ENCODE measurements around the gene FAM210B. TPM values are rescaled to one million over a fixed set of nuclear protein-coding genes. Genes with fewer than 3 reads are reported as not detected.
"Not testable (repeated sequence)": the region's sequence is repeated elsewhere in the genome, so short reads cannot be mapped to it uniquely, and the experiment has no call there.

The FAM210B gene
- total and polyA plus RNA-seq, 10 of the 15 experiments (the other 5 are each of a cell fraction or from before 2014, with no cell fraction given) = 0.13 to 1.4 (median 0.68) TPM

- H3K27ac ChIP-seq (ENCODE audit: control insufficient read depth, insufficient read depth) = no peak overlapping the region
- CTCF ChIA-PET = no interaction called here
- BruUV-seq (replicated peaks) = no TSS peak
- intact Hi-C loops (cut with micrococcal nuclease; ENCODE audit: unreplicated experiment) (no loop called here), in situ Hi-C loops (cut with MboI) (no loop called here)
- no peak overlapping the region for H2AFZ ChIP-seq (ENCODE audit: control insufficient read depth, low read depth, low read length)
- SMC1A ChIA-PET (ENCODE audit: uncharacterized antibody, unreplicated experiment) = no interaction called here
- FAIRE-seq = no peak
- POLR2A ChIA-PET = no interaction called here
- H3K4me3 ChIP-seq = no peak overlapping the region
- ATAC-seq = no peak
- TF ChIP-seq MYB (IDR thresholded peaks at IDR 0.05; ENCODE audit: borderline replicate concordance, low read depth, low read length) (no peak), CHD2 (IDR thresholded peaks at IDR 0.05; ENCODE audit: borderline replicate concordance, low read depth, low read length) (no peak), NFYB (IDR thresholded peaks at IDR 0.05; ENCODE audit: insufficient read depth, low read depth, low read length) (no peak), RCOR1 (conservative IDR thresholded peaks at IDR 0.05; ENCODE audit: low read depth, low read length) (no peak)
- TF ChIP-seq, protein P1, sequence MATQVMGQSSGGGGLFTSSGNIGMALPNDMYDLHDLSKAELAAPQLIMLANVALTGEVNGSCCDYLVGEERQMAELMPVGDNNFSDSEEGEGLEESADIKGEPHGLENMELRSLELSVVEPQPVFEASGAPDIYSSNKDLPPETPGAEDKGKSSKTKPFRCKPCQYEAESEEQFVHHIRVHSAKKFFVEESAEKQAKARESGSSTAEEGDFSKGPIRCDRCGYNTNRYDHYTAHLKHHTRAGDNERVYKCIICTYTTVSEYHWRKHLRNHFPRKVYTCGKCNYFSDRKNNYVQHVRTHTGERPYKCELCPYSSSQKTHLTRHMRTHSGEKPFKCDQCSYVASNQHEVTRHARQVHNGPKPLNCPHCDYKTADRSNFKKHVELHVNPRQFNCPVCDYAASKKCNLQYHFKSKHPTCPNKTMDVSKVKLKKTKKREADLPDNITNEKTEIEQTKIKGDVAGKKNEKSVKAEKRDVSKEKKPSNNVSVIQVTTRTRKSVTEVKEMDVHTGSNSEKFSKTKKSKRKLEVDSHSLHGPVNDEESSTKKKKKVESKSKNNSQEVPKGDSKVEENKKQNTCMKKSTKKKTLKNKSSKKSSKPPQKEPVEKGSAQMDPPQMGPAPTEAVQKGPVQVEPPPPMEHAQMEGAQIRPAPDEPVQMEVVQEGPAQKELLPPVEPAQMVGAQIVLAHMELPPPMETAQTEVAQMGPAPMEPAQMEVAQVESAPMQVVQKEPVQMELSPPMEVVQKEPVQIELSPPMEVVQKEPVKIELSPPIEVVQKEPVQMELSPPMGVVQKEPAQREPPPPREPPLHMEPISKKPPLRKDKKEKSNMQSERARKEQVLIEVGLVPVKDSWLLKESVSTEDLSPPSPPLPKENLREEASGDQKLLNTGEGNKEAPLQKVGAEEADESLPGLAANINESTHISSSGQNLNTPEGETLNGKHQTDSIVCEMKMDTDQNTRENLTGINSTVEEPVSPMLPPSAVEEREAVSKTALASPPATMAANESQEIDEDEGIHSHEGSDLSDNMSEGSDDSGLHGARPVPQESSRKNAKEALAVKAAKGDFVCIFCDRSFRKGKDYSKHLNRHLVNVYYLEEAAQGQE (IDR thresholded peaks at IDR 0.05; ENCODE audit: low read depth, low read length) = peak; percentile 86
- no peaks in the 10 kb centered on the region for H3K9me3 ChIP-seq (replicated peaks; ENCODE audit: control insufficient read depth, insufficient read depth, low read length)
- no peak overlapping the region for H3K9ac ChIP-seq (ENCODE audit: control insufficient read depth, insufficient read depth, low read length)
- no peak overlapping the region for H3K4me2 ChIP-seq (ENCODE audit: control insufficient read depth, insufficient read depth)
- RAD21 ChIA-PET (ENCODE audit: unreplicated experiment) = no interaction called here
- H4K20me1 ChIP-seq (ENCODE audit: control insufficient read depth, insufficient read depth) = no peaks in the 10 kb centered on the region
- H3K4me1 ChIP-seq (ENCODE audit: control insufficient read depth, insufficient read depth, low read length) = no peaks in the 10 kb centered on the region
- WGBS (ENCODE audit: insufficient coverage, insufficient replicate concordance, low lambda C conversion rate, missing lambda C conversion rate) = 70% methylated on average over 5 of the region's 5 CpGs
- H3K79me2 ChIP-seq (ENCODE audit: control insufficient read depth, insufficient read depth, low read length) = no peaks in the 10 kb centered on the region
- H3K36me3 ChIP-seq (ENCODE audit: control insufficient read depth in 2 of 2, insufficient read depth in 2 of 2, low read length in 1 of 2) = no peaks in the 10 kb centered on the region
- H3K27me3 ChIP-seq (replicated peaks in 1 of 2; ENCODE audit: control insufficient read depth in 2 of 2, insufficient read depth in 2 of 2, low read length in 1 of 2) = no peaks in the 10 kb centered on the region
- no peak for DNase-seq (ENCODE audit: low read depth, low spot score)
Measured at GRCh38 chr20:56328861-56329260, 29.9 kb upstream of the FAM210B start.

DNA sequence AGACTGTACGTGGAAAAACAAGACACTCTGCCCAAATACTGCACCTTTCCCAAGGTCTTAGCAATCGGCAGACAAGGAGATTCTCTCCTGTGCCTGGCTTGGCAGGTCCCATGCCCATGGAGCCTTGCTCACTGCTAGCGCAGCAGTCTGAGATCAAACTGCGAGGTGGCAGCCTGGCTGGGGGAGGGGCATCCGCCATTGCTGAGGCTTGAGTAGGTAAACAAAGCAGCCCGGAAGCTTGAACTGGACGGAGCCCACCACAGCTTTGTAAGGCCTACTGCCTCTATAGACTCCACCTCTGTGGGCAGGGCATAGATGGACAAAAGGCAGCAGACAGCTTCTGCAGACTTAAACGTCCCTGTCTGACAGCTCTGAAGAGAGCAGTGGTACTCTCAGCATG is 22.1 kb upstream of the FAM210B start:
- ATAC-seq; BruUV-seq (replicated peaks); H3K4me1 ChIP-seq (ENCODE audit: control insufficient read depth, insufficient read depth, low read length); FAIRE-seq; POLR2A ChIA-PET; H3K79me2 ChIP-seq (ENCODE audit: control insufficient read depth, insufficient read depth, low read length); H3K27ac ChIP-seq (ENCODE audit: control insufficient read depth, insufficient read depth); H3K4me2 ChIP-seq (ENCODE audit: control insufficient read depth, insufficient read depth); CTCF ChIA-PET; DNase-seq (ENCODE audit: low read depth, low spot score); H3K36me3 ChIP-seq (ENCODE audit: control insufficient read depth in 2 of 2, insufficient read depth in 2 of 2, low read length in 1 of 2); H3K4me3 ChIP-seq; H3K27me3 ChIP-seq (replicated peaks in 1 of 2; ENCODE audit: control insufficient read depth in 2 of 2, insufficient read depth in 2 of 2, low read length in 1 of 2); intact Hi-C loops (cut with micrococcal nuclease; ENCODE audit: unreplicated experiment); H3K9ac ChIP-seq (ENCODE audit: control insufficient read depth, insufficient read depth, low read length); H3K9me3 ChIP-seq (replicated peaks; ENCODE audit: control insufficient read depth, insufficient read depth, low read length); H2AFZ ChIP-seq (ENCODE audit: control insufficient read depth, low read depth, low read length); RAD21 ChIA-PET (ENCODE audit: unreplicated experiment); in situ Hi-C loops (cut with MboI); H4K20me1 ChIP-seq (ENCODE audit: control insufficient read depth, insufficient read depth): not testable (repeated sequence)
- SMC1A ChIA-PET (ENCODE audit: uncharacterized antibody, unreplicated experiment) = interaction anchor here (0.5 kb wide), 1 partner anchor 904 kb away, joined by 3 read pairs; no protein-coding TSS in a partner anchor
- WGBS (ENCODE audit: insufficient coverage, insufficient replicate concordance, low lambda C conversion rate, missing lambda C conversion rate) = 59% methylated on average over 8 of the region's 8 CpGs
